H9 (cell line): ENCODE results near the gene POLA1. TPM values are rescaled to one million over a fixed set of nuclear protein-coding genes. Genes with fewer than 3 reads are reported as not detected.

Experiments used
- DNase-seq: peaks from one replicate; pipeline ENCODE4 v3.0.0-alpha.2; 2017
- H2AFZ ChIP-seq: one replicate; pipeline ENCODE4 v1.6.1; 2013; ENCODE audit warnings: mild to moderate bottlenecking, low read length, control low read depth, moderate library complexity
- H2AK5ac ChIP-seq: 2 replicates; pipeline ENCODE4 v1.6.1; 2013; ENCODE audit warnings: low read length, control low read depth, mixed read lengths; ENCODE audit not compliant: insufficient read length
- H2BK120ac ChIP-seq: one replicate; pipeline ENCODE4 v1.6.1; 2013; ENCODE audit warnings: low read depth, mild to moderate bottlenecking, low read length, control low read depth, inconsistent platforms; ENCODE audit not compliant: poor library complexity, severe bottlenecking
- H2BK12ac ChIP-seq: 2 replicates; pipeline ENCODE4 v1.6.1; 2013; ENCODE audit warnings: low read length, control low read depth, mixed read lengths, low read depth; ENCODE audit not compliant: insufficient read length
- H2BK15ac ChIP-seq: 2 replicates; pipeline ENCODE4 v1.6.1; 2013; ENCODE audit warnings: low read depth, low read length, control low read depth
- H2BK20ac ChIP-seq: one replicate; pipeline ENCODE4 v1.6.1; 2013; ENCODE audit warnings: low read depth, mild to moderate bottlenecking, low read length, control low read depth, inconsistent platforms; ENCODE audit not compliant: poor library complexity, severe bottlenecking
- H2BK5ac ChIP-seq: 2 replicates; pipeline ENCODE4 v1.6.1; 2013; ENCODE audit warnings: low read length, control low read depth, mixed read lengths; ENCODE audit not compliant: insufficient read length
- H3K14ac ChIP-seq: 2 replicates; pipeline ENCODE4 v1.6.1; 2013; ENCODE audit warnings: low read length, control low read depth; ENCODE audit not compliant: insufficient read depth
- H3K18ac ChIP-seq: 2 replicates; pipeline ENCODE4 v1.6.1; 2013; ENCODE audit warnings: low read depth, mild to moderate bottlenecking, mixed read lengths, low read length, control low read depth; ENCODE audit not compliant: insufficient read length
- H3K23ac ChIP-seq: 2 replicates; pipeline ENCODE4 v1.6.1; 2013; ENCODE audit warnings: low read length, control low read depth, mixed read lengths, low read depth; ENCODE audit not compliant: insufficient read length
- H3K23me2 ChIP-seq: 2 replicates; pipeline ENCODE4 v1.6.1; 2013; ENCODE audit warnings: low read depth, mild to moderate bottlenecking, mixed read lengths, low read length, control low read depth; ENCODE audit not compliant: insufficient read length, poor library complexity, severe bottlenecking
- H3K27ac ChIP-seq: 2 replicates; pipeline ENCODE4 v1.5.1; 2013; ENCODE audit warnings: low read length, control low read depth, mixed read lengths, low read depth; ENCODE audit not compliant: insufficient read length
- H3K27me3 ChIP-seq: 2 replicates; pipeline ENCODE4 v1.6.1; 2013; ENCODE audit warnings: low read length, control low read depth, inconsistent platforms; ENCODE audit not compliant: insufficient read depth
- H3K4ac ChIP-seq: 2 replicates; pipeline ENCODE4 v1.6.1; 2013; ENCODE audit warnings: low read depth, mild to moderate bottlenecking, control low read depth, inconsistent platforms, low read length, moderate library complexity
- H3K4me1 ChIP-seq: 2 replicates; pipeline ENCODE4 v1.6.1; 2013; ENCODE audit warnings: low read length, control low read depth, inconsistent platforms; ENCODE audit not compliant: insufficient read depth
- H3K4me2 ChIP-seq: 2 replicates; pipeline ENCODE4 v1.6.1; 2013; ENCODE audit warnings: low read length, control low read depth, mixed read lengths; ENCODE audit not compliant: insufficient read length, insufficient read depth
- H3K56ac ChIP-seq: 2 replicates; pipeline ENCODE4 v1.6.1; 2013; ENCODE audit warnings: low read depth, mild to moderate bottlenecking, mixed read lengths, low read length, control low read depth; ENCODE audit not compliant: insufficient read length
- H3K79me1 ChIP-seq: 2 replicates; pipeline ENCODE4 v1.6.1; 2013; ENCODE audit warnings: low read depth, mild to moderate bottlenecking, moderate library complexity, low read length, control low read depth, inconsistent platforms; ENCODE audit not compliant: insufficient read depth, poor library complexity, severe bottlenecking
- H3K79me2 ChIP-seq: 2 replicates; pipeline ENCODE4 v1.6.1; 2013; ENCODE audit warnings: low read length, control low read depth, inconsistent platforms; ENCODE audit not compliant: insufficient read depth
- H3K9ac ChIP-seq: 2 replicates; pipeline ENCODE4 v1.6.1; 2013; ENCODE audit warnings: low read length, control low read depth, mixed read lengths; ENCODE audit not compliant: insufficient read length; ENCODE audit errors: extremely low read depth
- H3K9me3 ChIP-seq: one replicate; pipeline ENCODE4 v1.6.1; 2013; ENCODE audit warnings: low read depth, low read length, inconsistent platforms; ENCODE audit not compliant: control insufficient read depth
- H3T11ph ChIP-seq: one replicate; pipeline ENCODE4 v1.6.1; 2013; ENCODE audit warnings: mild to moderate bottlenecking, low read length, control low read depth, inconsistent platforms
- H4K20me1 ChIP-seq: one replicate; pipeline ENCODE4 v1.6.1; 2013; ENCODE audit not compliant: control insufficient read depth, insufficient read length, insufficient read depth
- H4K5ac ChIP-seq: 2 replicates; pipeline ENCODE4 v1.6.1; 2013; ENCODE audit warnings: low read depth, mild to moderate bottlenecking, mixed read lengths, low read length, control low read depth; ENCODE audit not compliant: insufficient read length
- H4K8ac ChIP-seq: replicated peaks from 2 replicates; pipeline ENCODE4 v1.6.1; 2013; ENCODE audit warnings: low read length, control low read depth, mixed read lengths, low read depth; ENCODE audit not compliant: insufficient read length
- H4K91ac ChIP-seq: 2 replicates; pipeline ENCODE4 v1.6.1; 2013; ENCODE audit warnings: low read depth, mild to moderate bottlenecking, moderate library complexity, mixed read lengths, low read length, control low read depth; ENCODE audit not compliant: insufficient read length
- H3K27ac Mint-ChIP-seq, 3 experiments: 2 replicates in 2 of 3; 3 replicates in 1 of 3; pipeline ENCODE4 v1.8.0; 2020 to 2021; ENCODE audit warnings: mixed read lengths in 3 of 3, mild to moderate bottlenecking in 1 of 3, moderate library complexity in 1 of 3
- H3K27me3 Mint-ChIP-seq: 2 replicates; pipeline ENCODE4 v1.8.0; 2021; ENCODE audit warnings: low read depth, mild to moderate bottlenecking, moderate library complexity, mixed read lengths
- H3K36me3 Mint-ChIP-seq, 3 experiments: 2 replicates in 2 of 3; 3 replicates in 1 of 3; pipeline ENCODE4 v1.8.0; 2020 to 2021; ENCODE audit warnings: low read depth in 3 of 3, mixed read lengths in 3 of 3; ENCODE audit not compliant: insufficient read depth in 1 of 3
- H3K4me1 Mint-ChIP-seq, 2 experiments: 2 replicates each; pipeline ENCODE4 v1.8.0; 2020; ENCODE audit warnings: mixed read lengths in 2 of 2
- H3K4me3 Mint-ChIP-seq, 2 experiments: 2 replicates in 1 of 2; 3 replicates in 1 of 2; pipeline ENCODE4 v1.8.0; 2020 to 2021; ENCODE audit warnings: mild to moderate bottlenecking in 2 of 2, mixed read lengths in 2 of 2, moderate library complexity in 1 of 2
- H3K9me3 Mint-ChIP-seq, 2 experiments: 2 replicates in 1 of 2; 3 replicates in 1 of 2; pipeline ENCODE4 v1.8.0; 2020; ENCODE audit warnings: mild to moderate bottlenecking in 2 of 2, mixed read lengths in 2 of 2, moderate library complexity in 1 of 2
- CTCF ChIP-seq: fragments of 200-600 bp; sonication (generic); conservative IDR thresholded peaks from 3 replicates; pipeline ENCODE4 v1.8.0; 2021; ENCODE audit warnings: antibody characterized with exemption, mild to moderate bottlenecking
- WGBS: extraction: QIAGEN DNeasy Blood & Tissue Kit; methylation state at CpG from one replicate; pipeline ENCODE4 v1.1.7; 2013; ENCODE audit warnings: missing lambda C conversion rate, low lambda C conversion rate, mixed read lengths; ENCODE audit not compliant: insufficient read length; ENCODE audit errors: extremely low coverage; 5-methylcytosine and 5-hydroxymethylcytosine counted together
- total RNA-seq: library from RNA; stranded (reverse); gene quantifications from 2 replicates; pipeline ENCODE4 v1.2.1, GENCODE V29; 2021

POLA1 gene
- total RNA-seq, 1 experiment from 2014 or later = 60.2 TPM

GRCh38 chrX:24673424-24673823 is 20.3 kb upstream of the POLA1 start:
- no peak overlapping the region for H3T11ph ChIP-seq
- no peak overlapping the region for H3K56ac ChIP-seq
- no peaks in the 10 kb centered on the region for H3K9me3 ChIP-seq
- no peak overlapping the region for H2BK15ac ChIP-seq
- peaks cover 2% of the 10 kb centered on the region; the same call in 1 of the 2 replicates for H3K4me1 ChIP-seq
- no peak overlapping the region for H4K91ac ChIP-seq
- no peak overlapping the region for H2BK120ac ChIP-seq
- Mint-ChIP-seq H3K4me1 (peaks cover 17 to 27% of the 10 kb centered on the region in 2 experiments), H3K36me3 (no peaks in the 10 kb centered on the region), H3K27ac (peak overlapping the region in 1 of 3 experiments; percentile 60; a peak in 1 of 7 replicates), H3K27me3 (no peaks in the 10 kb centered on the region), H3K9me3 (no peaks in the 10 kb centered on the region), H3K4me3 (no peak overlapping the region)
- DNase-seq = no peak
- H3K18ac ChIP-seq = no peak overlapping the region
- H3K27me3 ChIP-seq = no peaks in the 10 kb centered on the region
- no peak overlapping the region for H3K4me2 ChIP-seq
- H3K23me2 ChIP-seq = no peaks in the 10 kb centered on the region
- no peak overlapping the region for H3K14ac ChIP-seq
- no peak overlapping the region for H2BK5ac ChIP-seq
- no peaks in the 10 kb centered on the region for H4K20me1 ChIP-seq
- no peaks in the 10 kb centered on the region for H3K79me1 ChIP-seq
- H3K27ac ChIP-seq = no peak overlapping the region
- H2AFZ ChIP-seq = peak overlapping the region; percentile 89
- no CpG with 5 or more reads among the region's 2 CpGs for WGBS
- no peaks in the 10 kb centered on the region for H3K79me2 ChIP-seq
- no peak for TF ChIP-seq CTCF
- no peak overlapping the region for H2AK5ac ChIP-seq
- no peak overlapping the region for H3K9ac ChIP-seq
- no peak overlapping the region for H4K5ac ChIP-seq
- no peak overlapping the region for H3K23ac ChIP-seq
- H3K4ac ChIP-seq = no peak overlapping the region
- no peak overlapping the region for H4K8ac ChIP-seq
- no peak overlapping the region for H2BK12ac ChIP-seq
- no peak overlapping the region for H2BK20ac ChIP-seq
